Mesenchymal stem cell (in vitro differentiated cells and primary cell): Measurements from ENCODE around the gene ZNF691.
"Not testable (repeated sequence)": the region's sequence is repeated elsewhere in the genome, so short reads cannot be mapped to it uniquely, and the experiment has no call there.

Experiments used
- DNase-seq: peaks from one replicate; pipeline ENCODE4 v3.0.0-alpha.2; 2013
- H2AFZ ChIP-seq: one replicate; pipeline ENCODE4 v1.6.1; 2013; ENCODE audit warnings: low read depth, mild to moderate bottlenecking, control low read depth, inconsistent platforms, low read length, moderate library complexity
- H2AK5ac ChIP-seq: 2 replicates; pipeline ENCODE4 v1.6.1; 2013; ENCODE audit warnings: low read length, moderate library complexity, mild to moderate bottlenecking, inconsistent platforms; ENCODE audit not compliant: severe bottlenecking
- H2BK120ac ChIP-seq: one replicate; pipeline ENCODE4 v1.6.1; 2013; ENCODE audit warnings: low read depth, mild to moderate bottlenecking, inconsistent platforms, low read length, moderate library complexity
- H2BK12ac ChIP-seq, 2 experiments: one replicate each; pipeline ENCODE4 v1.6.1; 2013; ENCODE audit warnings: inconsistent platforms in 2 of 2, low read length in 2 of 2, mild to moderate bottlenecking in 2 of 2, moderate library complexity in 2 of 2, control low read depth in 1 of 2
- H2BK15ac ChIP-seq: one replicate; pipeline ENCODE4 v1.6.1; 2013; ENCODE audit warnings: mild to moderate bottlenecking, low read depth, inconsistent platforms; ENCODE audit not compliant: poor library complexity, severe bottlenecking
- H2BK5ac ChIP-seq: 2 replicates; pipeline ENCODE4 v1.6.1; 2013; ENCODE audit warnings: low read depth, mild to moderate bottlenecking, low read length, control low read depth, inconsistent platforms; ENCODE audit not compliant: poor library complexity, severe bottlenecking
- H3K14ac ChIP-seq, 2 experiments: one replicate each; pipeline ENCODE4 v1.6.1; 2013; ENCODE audit warnings: inconsistent platforms in 2 of 2, low read length in 2 of 2, control low read depth in 1 of 2, mild to moderate bottlenecking in 1 of 2, moderate library complexity in 1 of 2
- H3K18ac ChIP-seq, 2 experiments: one replicate each; pipeline ENCODE4 v1.6.1; 2013; ENCODE audit warnings: inconsistent platforms in 2 of 2, low read length in 2 of 2, control low read depth in 1 of 2, low read depth in 1 of 2, mild to moderate bottlenecking in 1 of 2
- H3K23ac ChIP-seq, 2 experiments: one replicate each; pipeline ENCODE4 v1.6.1; 2013; ENCODE audit warnings: inconsistent platforms in 2 of 2, low read length in 2 of 2, mild to moderate bottlenecking in 2 of 2, moderate library complexity in 2 of 2, control low read depth in 1 of 2
- H3K27ac ChIP-seq: 2 replicates; pipeline ENCODE4 v1.5.1; 2013; ENCODE audit warnings: mild to moderate bottlenecking, moderate library complexity, low read length, control low read depth, inconsistent platforms; ENCODE audit not compliant: poor library complexity, severe bottlenecking
- H3K27me3 ChIP-seq, 2 experiments: 2 replicates each; pipeline versions ENCODE4 v1.6.1 to v1.7.0; 2013; ENCODE audit warnings: low read length in 2 of 2, mild to moderate bottlenecking in 2 of 2, moderate library complexity in 2 of 2, control low read depth in 1 of 2, inconsistent platforms in 1 of 2; ENCODE audit not compliant: control insufficient read depth in 1 of 2, insufficient read depth in 1 of 2
- H3K36me3 ChIP-seq, 2 experiments: 2 replicates each; pipeline versions ENCODE4 v1.6.1 to v1.7.0; 2013; ENCODE audit warnings: low read length in 2 of 2, control low read depth in 1 of 2, inconsistent platforms in 1 of 2, low read depth in 1 of 2, mild to moderate bottlenecking in 1 of 2; ENCODE audit not compliant: insufficient read depth in 2 of 2, control insufficient read depth in 1 of 2
- H3K4ac ChIP-seq, 2 experiments: one replicate each; pipeline ENCODE4 v1.6.1; 2013; ENCODE audit warnings: inconsistent platforms in 2 of 2, low read length in 2 of 2, mild to moderate bottlenecking in 2 of 2, moderate library complexity in 2 of 2, control low read depth in 1 of 2, low read depth in 1 of 2
- H3K4me1 ChIP-seq: 2 replicates; pipeline ENCODE4 v1.6.1; 2013; ENCODE audit warnings: low read depth, low read length, control low read depth; ENCODE audit not compliant: control insufficient read depth, insufficient read depth
- H3K4me2 ChIP-seq: 2 replicates; pipeline ENCODE4 v1.6.1; 2013; ENCODE audit warnings: low read length, mild to moderate bottlenecking, inconsistent platforms; ENCODE audit not compliant: poor library complexity, severe bottlenecking
- H3K4me3 ChIP-seq, 2 experiments: 2 replicates each; pipeline versions ENCODE4 v1.5.1 to v1.7.0; 2013; ENCODE audit warnings: low read length in 2 of 2, mild to moderate bottlenecking in 2 of 2, control low read depth in 1 of 2, low read depth in 1 of 2; ENCODE audit not compliant: insufficient read depth in 1 of 2
- H3K79me1 ChIP-seq: replicated peaks from 2 replicates; pipeline ENCODE4 v1.6.1; 2013; ENCODE audit warnings: mild to moderate bottlenecking, control low read depth, low read length, inconsistent platforms; ENCODE audit not compliant: poor library complexity, severe bottlenecking
- H3K9ac ChIP-seq: 2 replicates; pipeline ENCODE4 v1.7.0; 2013; ENCODE audit warnings: mild to moderate bottlenecking, low read length, moderate library complexity
- H3K9me3 ChIP-seq: 2 replicates; pipeline ENCODE4 v1.7.0; 2013; ENCODE audit warnings: mild to moderate bottlenecking, low read length; ENCODE audit not compliant: control insufficient read depth
- H4K8ac ChIP-seq: one replicate; pipeline ENCODE4 v1.6.1; 2013; ENCODE audit warnings: inconsistent platforms, mild to moderate bottlenecking, low read length, moderate library complexity
- H4K91ac ChIP-seq: one replicate; pipeline ENCODE4 v1.6.1; 2013; ENCODE audit warnings: mild to moderate bottlenecking, low read length, inconsistent platforms
- WGBS: methylation state at CpG from one replicate; pipeline ENCODE4 v1.1.7; 2013; ENCODE audit warnings: mixed read lengths; 5-methylcytosine and 5-hydroxymethylcytosine counted together

The ZNF691 gene

DNA sequence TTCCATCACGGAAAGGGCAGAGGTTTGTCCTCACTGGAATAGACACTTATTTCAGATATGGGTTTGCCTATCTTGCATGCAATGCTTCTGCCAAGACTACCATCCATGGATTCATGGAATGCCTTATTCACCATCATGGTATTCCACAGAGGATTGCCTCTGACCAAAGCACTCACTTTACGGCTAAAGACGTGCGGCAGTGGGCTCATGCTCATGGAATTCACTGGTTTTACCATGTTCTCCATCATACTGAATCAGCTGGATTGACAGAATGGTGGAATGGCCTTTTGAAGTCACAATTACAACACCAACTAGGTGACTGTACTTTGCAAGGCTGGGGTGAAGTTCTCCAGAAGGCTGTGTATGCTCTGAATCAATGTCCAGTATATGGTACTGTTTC lies 22.1 kb downstream of the ZNF691 start:
- H3K14ac ChIP-seq, H2BK5ac ChIP-seq, H3K4ac ChIP-seq, H3K18ac ChIP-seq, H3K4me1 ChIP-seq, DNase-seq, H3K27ac ChIP-seq, H3K27me3 ChIP-seq, H2BK12ac ChIP-seq, H3K79me1 ChIP-seq, H4K8ac ChIP-seq, H2BK15ac ChIP-seq, H3K4me2 ChIP-seq, H3K4me3 ChIP-seq, H4K91ac ChIP-seq, H2BK120ac ChIP-seq, H3K9me3 ChIP-seq, H3K36me3 ChIP-seq, H2AK5ac ChIP-seq, H3K9ac ChIP-seq, H2AFZ ChIP-seq, H3K23ac ChIP-seq: not testable (repeated sequence)
- 67% methylated on average over 4 of the region's 4 CpGs for WGBS

DNA sequence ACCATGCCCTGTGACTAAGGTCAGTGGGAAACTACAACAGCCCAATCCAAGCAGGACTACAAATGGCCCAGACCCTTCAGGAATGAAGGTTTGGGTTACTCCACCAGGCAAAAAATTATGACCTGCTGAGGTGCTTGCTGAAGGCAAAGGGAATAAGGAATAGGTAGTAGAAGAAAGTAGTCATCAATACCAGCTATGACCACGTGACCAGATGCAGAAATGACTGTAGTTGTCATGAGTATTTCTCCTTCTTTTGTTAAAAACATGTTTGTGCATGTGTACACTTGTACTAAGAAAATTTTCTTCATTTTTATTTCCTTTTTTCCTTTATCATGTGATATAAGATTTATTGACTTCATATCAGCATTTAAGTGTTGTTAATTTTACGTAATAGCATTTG lies 22.8 kb downstream of the ZNF691 start:
- H4K8ac ChIP-seq, H3K4me2 ChIP-seq, H2BK120ac ChIP-seq, H3K4ac ChIP-seq, H2BK15ac ChIP-seq, H2BK5ac ChIP-seq, H3K23ac ChIP-seq, H3K9me3 ChIP-seq, H3K9ac ChIP-seq, H3K79me1 ChIP-seq, H4K91ac ChIP-seq, H3K4me3 ChIP-seq, H3K14ac ChIP-seq, H2BK12ac ChIP-seq, H2AK5ac ChIP-seq, H3K27ac ChIP-seq, H3K4me1 ChIP-seq, H3K18ac ChIP-seq, H3K36me3 ChIP-seq, DNase-seq, H3K27me3 ChIP-seq, H2AFZ ChIP-seq: not testable (repeated sequence)
- 88% methylated on average over 2 of the region's 2 CpGs for WGBS

DNA sequence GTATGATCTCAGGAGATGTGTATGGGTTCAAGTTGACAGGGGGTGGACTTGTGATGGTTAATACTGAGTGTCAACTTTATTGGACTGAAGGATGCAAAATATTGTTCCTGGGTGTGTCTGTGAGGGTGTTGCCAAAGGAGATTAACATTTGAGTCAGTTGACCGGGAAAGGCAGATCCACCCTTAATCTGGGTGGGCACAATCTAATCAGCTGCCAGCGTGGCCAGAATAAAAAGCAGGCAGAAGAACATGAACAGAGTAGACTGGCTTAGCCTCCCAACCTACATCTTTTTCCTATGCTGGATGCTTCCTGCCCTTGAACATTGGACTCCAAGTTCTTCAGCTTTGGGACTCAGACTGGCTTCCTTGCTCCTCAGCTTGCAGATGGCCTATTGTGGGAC lies 23.3 kb downstream of the ZNF691 start:
- H3K36me3 ChIP-seq, H2BK15ac ChIP-seq, H2BK120ac ChIP-seq, H2BK12ac ChIP-seq, H3K23ac ChIP-seq, H2BK5ac ChIP-seq, H4K8ac ChIP-seq, H4K91ac ChIP-seq, DNase-seq, H3K4me2 ChIP-seq, H3K9me3 ChIP-seq, H3K9ac ChIP-seq, H3K27ac ChIP-seq, H3K14ac ChIP-seq, H3K4me1 ChIP-seq, H2AK5ac ChIP-seq, H3K4me3 ChIP-seq, H3K18ac ChIP-seq, H3K27me3 ChIP-seq, H3K79me1 ChIP-seq, H3K4ac ChIP-seq, H2AFZ ChIP-seq: not testable (repeated sequence)
- WGBS = 88% methylated on average over 2 of the region's 2 CpGs

DNA sequence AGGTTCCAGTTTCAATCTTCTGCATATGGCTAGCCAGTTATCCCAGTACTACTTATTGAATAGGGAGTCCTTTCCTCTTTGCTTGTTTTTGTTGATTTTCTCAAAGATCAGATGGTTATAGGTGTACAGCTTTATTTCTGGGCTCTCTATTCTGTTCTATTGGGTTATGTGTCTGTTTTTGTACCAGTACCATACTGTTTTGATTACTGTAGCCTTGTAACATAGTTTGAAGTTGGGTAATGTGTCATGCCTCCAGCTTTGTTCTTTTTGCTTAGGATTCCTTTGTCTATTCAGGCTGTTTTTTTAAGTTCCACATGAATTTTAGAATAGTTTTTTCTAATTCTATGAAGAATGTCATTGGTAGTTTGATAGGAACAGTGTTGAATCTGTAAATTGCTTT lies 26.7 kb downstream of the ZNF691 start:
- not testable (repeated sequence) for H4K8ac ChIP-seq, H3K4me2 ChIP-seq, H3K9ac ChIP-seq, H2BK15ac ChIP-seq, H3K4me1 ChIP-seq, H2AK5ac ChIP-seq, H3K4me3 ChIP-seq, H3K9me3 ChIP-seq, H2BK120ac ChIP-seq, H3K18ac ChIP-seq, H3K27ac ChIP-seq, DNase-seq, H2BK5ac ChIP-seq, H2AFZ ChIP-seq, H3K4ac ChIP-seq, H2BK12ac ChIP-seq, H3K36me3 ChIP-seq, H3K79me1 ChIP-seq, H3K14ac ChIP-seq, H4K91ac ChIP-seq, H3K23ac ChIP-seq
- H3K27me3 ChIP-seq = peaks cover 8 to 15% of the 10 kb centered on the region in 2 experiments
